ENCODE results near the gene ABCA6.

ABCA6 gene

DNA sequence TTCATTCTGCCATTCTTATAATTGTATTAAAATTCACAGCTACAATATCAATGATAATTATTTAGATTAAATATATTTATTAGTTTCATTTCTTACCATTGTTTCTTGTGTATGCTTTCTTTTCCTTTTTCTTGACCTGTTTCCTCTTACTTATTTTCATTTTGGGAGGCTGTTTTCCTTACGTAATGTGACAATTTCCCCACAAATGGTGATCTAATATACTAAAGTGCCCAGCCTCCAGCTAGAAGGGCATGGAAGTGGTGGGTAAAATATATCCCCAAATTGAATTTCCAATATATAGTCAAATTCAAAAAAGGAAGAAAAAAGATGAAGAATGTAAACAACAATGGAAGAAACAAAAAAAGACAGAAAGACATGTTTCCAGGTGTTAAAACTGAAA lies 1.5 kb upstream of the ABCA6 start:
- DNase-seq (ENCODE audit: low read depth) = no peak

DNA sequence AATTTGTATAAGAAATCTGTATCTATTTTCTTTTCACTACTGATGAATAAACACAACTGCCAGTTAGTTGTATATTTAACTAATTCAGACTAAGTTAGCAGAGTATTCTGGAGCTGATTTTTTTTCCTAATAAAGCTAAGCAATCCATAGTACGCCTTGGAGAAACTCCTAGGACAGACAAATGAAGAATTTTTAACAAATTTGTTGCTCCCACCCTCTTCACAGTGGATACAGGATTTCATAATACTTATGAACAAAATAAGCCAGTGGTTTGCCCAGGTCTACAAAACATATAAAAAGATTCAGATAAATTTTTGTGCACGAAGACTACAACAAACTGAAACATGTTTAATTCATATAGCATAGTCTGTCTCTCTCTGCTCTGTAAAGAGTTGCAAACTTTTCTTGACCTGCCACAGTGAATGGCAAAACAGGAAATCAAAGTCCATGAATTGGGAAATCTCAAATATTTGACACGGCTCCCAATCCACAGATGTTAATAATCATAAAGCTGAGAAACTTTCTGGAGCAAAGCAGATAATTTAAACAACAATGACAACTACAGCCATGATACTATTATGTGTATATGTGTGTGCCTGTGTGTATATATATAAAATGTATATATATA lies 594 bp upstream of the ABCA6 start:
- DNase-seq (ENCODE audit: low read depth) = no peak

DNA sequence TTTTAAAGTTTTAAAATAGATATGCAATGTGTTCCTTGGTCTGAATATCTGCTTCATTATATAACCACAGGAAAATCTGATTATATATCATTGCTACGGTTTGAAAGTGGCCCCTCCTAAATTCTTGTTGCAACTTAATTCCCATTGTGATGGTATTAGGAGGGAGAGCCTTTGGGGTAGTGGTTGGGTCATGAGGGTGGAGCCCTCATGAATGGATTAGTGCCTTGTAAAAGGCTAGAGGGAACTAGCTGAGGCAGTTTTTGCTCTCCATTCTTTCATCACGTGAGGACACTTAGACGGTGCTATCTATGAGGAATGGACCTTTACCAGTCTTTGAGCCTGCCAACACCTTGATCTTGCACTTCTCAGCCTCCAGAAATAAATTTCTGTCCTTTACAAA lies 7.6 kb downstream of the ABCA6 start:
- no peak for DNase-seq (ENCODE audit: low read depth)

DNA sequence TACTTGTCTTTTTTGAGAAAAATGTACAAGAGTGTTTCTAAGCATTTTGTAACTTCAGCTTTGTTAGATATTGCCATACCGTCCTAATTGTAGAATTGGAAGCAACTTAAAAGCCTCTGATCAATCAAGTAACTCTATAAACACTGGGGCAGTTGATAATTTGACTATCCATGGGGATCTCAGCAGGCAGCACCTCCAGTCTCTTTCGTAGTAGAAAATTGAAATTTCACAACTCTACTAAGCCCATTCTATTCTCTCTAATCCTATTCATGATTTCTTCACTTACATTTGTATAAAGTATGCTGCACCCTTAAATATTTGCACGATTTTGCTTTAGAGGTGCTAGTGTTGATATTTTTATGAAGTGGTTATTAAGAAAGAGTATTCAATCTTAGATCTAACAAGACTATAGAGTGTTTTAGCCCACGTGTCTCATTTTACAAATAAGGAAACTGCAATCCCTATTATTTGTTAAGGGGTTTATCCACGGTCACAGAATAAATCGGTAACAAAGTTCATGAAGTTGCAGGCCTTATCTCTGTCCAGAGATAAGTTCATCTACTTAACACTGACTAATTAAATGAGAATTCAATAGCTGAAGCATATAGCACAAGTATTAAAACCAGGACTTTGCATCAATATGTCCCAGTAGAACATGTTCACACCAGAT lies 10.9 kb downstream of the ABCA6 start:
- DNase-seq (ENCODE audit: low read depth) = no peak

DNA sequence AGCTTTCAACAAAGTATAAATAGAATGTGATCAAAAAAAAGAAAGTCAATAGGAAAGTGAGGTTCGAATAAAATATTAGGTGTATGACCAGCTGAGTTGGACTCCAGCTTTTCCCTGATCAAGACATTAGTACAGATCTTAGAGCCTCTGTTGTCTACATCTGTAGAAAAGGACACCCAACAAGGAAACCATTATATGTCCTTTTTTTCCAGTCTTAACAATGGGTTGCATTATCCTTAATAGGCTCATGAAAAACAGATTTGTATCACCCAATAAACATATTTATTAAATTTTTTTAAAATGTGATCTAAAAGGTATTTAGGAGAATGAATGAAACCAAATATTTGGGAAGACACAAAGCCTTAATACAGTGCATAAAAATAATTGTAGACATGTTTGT lies 18.1 kb downstream of the ABCA6 start:
- no peak for DNase-seq (ENCODE audit: low read depth)

DNA sequence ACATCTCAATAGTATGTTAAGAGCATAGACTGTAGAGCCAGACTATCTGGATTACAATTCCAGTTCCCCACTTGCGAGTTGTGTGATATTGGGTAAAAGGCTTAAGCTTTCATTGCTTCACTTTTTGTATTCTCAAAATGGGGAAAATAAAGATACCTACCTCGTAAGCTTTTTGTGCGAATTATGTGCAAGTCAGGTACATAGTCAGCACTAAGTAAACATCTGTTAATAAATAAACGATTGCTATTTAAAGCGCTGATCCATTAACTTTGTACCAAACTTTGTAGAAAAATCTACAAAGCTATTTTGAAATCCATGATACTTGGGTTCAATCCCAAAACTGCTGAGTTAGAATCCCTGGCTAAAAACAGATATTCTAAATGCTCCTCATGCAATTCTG lies 19.6 kb downstream of the ABCA6 start:
- DNase-seq (ENCODE audit: low read depth) = no peak

DNA sequence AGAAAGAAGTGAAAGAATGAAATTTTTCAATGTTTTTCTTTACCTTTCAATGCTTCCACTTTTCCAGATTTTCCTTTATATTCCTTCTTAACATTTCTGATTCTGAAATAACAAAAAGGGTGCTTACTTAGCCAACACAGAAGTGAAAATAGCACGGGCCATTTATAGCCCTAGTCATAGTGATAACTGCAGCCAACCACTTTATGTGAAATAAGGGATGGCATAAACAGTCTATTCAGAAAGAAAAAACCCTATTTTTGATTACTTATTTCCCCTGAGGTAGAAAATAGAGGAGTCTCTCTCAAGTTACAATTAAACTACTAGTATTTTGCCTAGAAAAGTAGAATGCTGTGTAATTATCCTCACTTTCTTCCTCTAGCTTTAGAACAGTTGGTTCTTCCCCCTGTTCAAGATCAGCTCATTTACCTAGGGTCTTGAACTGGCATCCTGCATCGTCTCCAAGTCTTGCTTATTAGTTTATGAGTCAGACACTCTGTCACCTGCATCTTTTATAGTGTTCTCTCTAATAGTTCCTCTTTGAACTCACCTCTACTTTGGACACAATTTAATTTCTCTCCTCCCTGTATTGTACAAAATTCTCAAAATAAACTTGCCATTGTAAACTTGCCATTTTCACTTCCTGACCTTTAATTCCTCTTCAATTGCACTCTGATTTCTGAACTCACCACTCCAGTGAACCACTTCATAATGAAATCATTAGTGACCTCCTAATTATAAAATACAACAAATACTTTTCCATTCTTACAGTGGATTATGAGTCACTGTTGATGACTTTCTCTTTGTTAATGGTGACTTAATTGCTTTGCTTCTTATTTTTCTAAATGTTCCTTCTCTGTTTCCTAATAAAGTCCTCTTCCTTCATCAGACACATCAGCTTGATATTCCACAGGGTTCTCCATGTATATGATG lies 23.6 kb downstream of the ABCA6 start:
- no peak for DNase-seq (ENCODE audit: low read depth)

DNA sequence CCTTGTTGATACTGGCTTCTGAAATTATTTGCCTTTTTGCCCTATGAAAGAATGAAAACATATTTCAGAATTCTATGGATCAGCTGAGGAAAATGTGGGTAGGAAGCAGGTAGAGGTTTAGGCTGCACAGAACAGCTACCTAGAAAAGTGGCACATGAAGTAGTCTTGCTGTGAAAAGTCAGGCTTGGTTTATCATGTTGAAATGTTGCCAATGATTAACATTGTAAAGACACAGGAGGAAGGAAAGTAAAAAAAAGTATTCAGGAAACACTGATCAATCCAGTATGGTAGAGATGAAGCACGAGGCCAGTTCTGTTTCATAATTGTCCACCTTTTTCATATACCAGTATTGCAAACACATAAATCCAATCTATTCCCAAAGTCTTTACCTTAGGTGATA lies 29.9 kb downstream of the ABCA6 start:
- no peak for DNase-seq (ENCODE audit: low read depth)

DNA sequence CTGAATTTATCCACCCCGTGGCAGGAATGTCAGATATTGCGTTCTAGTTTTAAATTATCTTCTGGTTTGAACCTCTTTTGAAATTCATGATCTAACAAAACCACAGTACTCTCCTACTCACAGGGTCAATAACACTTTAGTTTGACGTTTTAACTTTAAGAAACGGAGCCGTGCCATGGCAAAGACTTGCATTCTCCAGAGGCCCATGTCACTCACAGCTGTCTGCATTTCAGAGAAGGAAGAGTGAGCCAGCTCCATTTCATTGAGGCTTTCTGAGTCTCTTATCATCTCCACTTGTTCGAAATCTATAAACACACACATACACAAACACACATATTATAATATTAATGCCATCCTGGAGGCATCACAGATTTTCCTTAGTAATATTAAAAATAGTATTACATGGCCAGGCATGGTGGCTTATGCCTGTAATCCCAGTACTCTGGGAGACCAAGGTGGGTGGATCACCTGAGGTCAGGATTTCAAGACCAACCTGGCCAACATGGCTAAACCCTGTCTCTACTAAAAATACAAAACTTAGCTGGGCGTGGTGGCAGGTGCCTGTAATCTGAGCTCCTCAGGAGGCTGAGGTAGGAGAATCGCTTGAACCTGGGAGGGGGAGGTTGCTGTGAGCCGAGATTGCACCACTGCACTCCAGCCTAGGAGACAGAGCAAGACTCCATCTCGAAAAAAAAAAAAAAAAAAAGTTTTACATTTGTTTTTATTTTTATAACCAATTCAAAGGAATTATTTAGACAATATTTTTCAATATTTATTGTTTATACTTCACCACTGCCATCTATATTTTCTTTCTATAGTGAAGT lies 35.6 kb downstream of the ABCA6 start:
- DNase-seq (ENCODE audit: low read depth) = no peak

DNA sequence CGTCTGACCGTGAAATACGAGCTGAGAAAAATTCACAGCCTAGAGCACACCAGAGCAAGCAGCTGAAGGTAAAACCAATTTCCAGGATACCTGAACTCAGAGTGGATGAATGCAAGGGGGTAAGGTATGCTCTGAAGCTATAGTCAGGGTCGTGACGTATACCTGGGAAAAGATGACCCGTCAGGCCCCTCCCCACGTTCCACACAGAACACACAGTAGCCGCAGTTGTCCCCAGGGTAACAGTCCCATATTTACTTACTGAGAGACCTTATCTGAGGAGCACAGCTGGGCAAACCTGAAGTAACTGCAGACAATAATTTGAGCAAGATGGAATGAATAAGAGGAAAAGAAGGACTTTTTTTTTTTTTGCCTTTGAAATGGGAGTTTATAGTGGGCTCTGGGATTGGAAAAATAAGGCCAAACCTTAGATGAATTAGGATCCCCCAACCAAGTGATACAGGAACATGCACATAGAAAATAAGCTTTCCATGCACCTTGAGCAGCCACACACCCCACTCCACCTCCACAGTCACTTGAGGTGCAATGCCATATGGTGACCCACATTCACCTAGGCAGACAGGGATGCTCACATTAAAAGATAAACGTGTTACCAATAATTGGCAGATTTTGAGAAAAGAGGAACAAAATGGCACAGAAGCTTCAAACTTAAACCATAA lies 38.0 kb downstream of the ABCA6 start:
- DNase-seq (ENCODE audit: low read depth) = no peak

DNA sequence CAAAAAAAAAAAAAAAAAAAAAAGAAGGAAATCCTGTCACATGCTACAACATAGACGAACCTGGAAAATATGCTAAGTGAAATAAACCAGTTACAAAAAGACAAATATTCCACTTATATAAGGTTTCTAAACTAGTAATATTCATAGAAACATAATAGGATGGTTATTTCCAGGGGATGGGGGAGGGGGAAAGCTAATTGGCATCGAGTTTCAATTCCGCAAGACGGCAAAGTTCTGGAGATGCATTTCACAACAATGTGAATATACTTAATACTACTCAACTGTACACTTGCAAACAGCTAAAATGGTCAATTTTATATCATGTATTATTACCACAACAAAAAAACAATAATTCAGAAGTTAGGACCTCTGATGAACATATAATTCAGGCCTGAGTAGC lies 43.1 kb downstream of the ABCA6 start:
- no peak for DNase-seq (ENCODE audit: low read depth)

DNA sequence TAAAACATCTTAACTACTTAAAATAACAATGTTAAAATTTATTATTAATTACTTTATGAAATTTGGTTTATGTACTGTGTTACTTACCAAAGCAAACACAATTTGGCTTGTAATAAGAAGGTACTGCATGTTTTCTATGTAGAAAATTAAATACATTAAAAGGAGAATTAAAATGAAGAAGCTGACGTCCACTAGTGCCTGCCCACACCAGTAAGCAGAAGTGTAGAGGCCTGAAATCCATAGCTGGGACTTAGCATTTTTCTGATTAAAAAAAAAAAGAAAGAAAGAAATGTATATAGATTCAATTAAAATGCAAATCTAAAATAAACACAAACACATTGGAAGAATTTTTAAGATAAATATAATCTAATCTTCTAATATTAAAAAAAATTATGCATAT lies 45.2 kb downstream of the ABCA6 start:
- DNase-seq (ENCODE audit: low read depth) = no peak

DNA sequence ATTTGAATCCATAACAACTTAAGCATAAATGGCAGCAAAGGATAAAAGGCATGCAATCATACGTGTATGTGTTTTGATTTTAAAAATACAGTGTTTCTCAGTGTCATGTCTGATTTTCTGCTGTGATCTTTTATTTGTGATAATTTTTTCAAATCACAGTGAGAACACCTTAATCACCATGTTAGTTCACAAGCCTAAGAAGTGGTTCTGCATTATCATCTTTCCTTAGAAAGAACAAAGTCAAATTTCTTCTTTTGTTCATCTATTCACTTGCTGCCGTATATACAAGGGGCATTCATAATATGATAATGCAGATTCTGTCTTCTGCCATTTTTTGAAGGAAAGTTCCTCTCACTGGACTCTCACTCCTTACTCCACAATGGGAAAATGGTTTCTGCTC lies 47.7 kb downstream of the ABCA6 start:
- no peak for DNase-seq (ENCODE audit: low read depth)

DNA sequence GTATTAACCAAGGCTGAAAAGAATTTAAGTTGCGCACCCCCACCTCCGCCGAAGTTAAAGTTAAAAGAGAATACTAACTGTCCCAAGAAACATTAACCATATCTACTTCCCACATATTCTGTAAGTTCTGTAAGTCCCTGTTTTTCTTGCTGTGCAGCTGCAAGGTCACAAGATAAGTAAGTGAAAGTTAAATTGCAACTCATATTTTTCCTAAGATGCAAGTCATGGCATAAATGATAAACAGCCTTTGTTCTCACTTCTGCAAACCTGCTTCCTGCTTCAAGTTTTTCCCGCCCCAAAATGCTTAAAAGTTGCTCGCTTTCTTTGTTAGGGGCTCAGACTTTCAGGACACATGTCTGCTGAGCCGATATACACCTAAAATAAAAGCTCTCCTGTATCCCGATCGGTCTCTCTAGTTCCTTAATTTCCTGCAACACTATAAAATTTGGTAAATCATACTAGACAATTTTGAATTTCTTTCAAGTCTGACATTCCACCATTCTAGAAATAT lies 48.4 kb downstream of the ABCA6 start:
- DNase-seq (ENCODE audit: low read depth) = no peak

DNA sequence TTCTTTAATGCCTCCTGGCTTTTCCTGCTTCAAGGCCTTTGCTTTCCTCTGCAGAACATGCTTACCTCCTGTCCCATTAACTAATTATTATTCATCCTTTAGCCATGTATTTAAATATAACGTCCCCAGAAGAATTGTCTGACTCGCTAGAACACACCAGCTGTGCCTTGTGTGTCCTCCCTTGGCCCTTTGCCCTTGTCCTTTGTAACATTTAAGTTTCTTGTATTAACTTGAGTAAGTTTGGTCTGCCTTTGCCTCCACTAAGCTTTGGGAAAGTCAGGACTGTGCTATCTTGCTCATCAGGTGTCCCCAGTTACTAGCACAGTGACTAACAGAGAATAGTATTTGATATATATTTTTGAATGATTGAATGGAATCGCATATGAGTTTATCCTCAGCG lies 51.3 kb downstream of the ABCA6 start:
- no peak for DNase-seq (ENCODE audit: low read depth)

DNA sequence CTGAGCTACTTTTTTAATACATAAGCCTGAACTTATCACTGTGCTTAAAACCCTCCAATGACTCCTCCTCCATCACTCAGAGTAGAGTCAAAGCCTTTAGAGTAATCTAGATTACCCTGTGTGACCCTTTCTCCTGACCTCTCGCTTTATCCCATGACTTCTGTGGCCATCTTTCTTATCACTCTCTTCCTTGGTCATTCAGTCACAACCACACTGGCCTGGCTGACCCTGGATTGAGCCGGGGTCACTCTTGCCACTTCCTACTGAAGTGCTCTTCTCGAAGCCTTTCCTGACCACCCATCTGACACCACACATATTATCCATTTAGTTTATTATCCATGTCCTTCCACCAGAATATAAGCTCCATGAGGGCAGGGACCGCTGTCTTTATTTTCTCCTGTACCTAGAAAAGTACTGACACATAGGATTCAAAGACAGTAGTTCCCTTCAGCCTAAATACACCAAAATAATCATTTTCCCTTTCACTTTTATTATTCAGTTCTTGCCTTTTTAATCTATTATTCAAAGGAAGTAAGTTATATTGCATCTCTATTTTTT lies 53.0 kb downstream of the ABCA6 start:
- DNase-seq (ENCODE audit: low read depth) = no peak

DNA sequence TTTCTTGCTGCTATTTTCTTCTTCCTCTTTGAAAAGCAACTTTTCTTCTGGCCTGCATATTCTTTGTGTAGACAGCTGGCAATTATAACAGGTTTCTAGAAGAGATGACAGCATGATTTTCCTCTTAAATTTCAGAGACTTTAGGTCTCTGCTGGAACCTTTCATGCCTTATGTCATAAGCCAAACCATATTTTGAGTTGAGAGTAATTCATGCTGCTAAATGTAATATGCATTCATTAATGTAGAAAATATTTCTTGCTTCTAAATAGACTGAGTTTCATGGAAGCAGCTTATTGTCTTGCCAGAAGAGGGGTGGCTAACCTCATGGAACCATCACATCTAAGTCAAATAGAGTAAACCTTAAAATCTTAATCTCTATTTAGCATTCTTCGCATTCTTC lies 55.1 kb downstream of the ABCA6 start:
- DNase-seq (ENCODE audit: low read depth) = no peak

DNA sequence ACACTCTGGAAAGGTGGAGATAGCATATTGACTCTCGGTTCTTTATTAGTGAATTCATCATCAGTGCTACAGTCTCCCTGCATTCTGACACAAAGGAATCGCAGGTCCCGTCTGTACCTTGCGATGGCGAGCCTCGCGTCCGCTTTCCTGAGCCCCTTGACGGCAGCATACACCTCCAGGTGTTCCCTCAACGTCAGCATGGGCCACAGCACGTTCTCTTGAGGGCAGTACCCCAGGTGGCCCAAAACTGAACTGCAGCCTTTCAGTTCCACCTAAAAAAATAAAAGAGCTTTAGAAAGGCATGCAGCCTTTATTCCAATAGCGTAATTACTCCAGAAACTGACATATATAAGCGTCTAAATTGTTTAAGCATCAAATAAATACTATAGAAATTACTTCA lies 56.8 kb downstream of the ABCA6 start:
- DNase-seq (ENCODE audit: low read depth) = no peak

DNA sequence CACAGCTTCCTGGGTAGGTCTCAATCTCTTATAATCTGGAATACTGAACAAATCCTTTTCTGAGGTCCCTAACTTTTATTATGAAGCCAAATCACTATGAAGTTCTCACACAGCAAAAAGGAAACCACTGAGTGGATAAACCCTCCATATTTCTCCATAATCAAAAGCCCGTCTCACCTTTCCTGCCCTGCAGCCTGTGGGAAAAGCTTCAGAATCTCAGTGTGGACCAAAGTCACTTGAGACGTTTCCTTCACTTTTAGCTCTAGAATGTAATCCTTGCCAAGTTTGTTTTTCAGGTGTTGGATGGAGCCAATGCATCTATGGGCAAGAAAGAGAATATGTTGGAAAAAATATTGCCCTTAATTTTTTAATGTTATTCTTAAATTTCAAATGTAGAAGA lies 59.0 kb downstream of the ABCA6 start:
- DNase-seq (ENCODE audit: low read depth) = no peak

DNA sequence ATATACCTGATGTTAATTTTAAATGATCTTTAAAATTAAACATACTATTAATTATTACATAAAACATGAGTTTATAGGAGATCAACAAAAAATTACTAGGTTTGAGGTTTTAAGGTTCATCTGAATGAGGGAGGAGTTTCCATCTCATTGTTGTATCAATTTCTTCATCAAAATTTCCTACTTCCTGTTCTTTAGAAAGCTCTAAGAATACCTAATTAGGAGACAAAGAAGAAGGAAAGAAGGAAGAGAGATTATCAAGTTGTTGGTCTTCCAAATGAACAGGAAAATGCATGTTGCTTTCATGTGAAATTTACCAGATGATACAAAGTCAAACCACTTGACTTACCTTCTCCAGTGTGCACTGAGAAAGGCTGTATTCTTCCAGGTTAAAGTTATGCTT lies 62.8 kb downstream of the ABCA6 start:
- no peak for DNase-seq (ENCODE audit: low read depth)

DNA sequence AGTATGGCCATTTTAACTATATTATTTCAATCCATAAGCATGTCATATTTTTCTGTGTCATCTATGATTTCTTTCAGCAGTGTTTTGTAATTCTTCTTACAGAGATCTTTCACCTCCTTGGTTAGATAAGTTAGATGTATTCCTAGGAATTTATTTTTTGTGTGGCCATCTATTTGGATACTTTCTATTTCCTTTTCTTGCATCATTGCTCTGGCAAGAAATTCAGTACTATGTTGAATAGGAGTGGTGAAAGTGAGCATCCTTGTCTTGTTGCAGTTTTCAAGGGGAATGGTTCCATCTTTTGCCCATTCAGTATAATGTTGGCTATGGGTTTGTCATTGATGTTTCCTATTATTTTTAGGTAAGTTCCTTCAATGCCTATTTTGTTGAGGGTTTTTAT lies 65.9 kb downstream of the ABCA6 start:
- no peak for DNase-seq (ENCODE audit: low read depth)

Data from stimulated activated CD8-positive, alpha-beta memory T cell treated with anti-CD3 and anti-CD28 coated beads, Interleukin-4, amount 100 ng/mL, for 24 hours (primary cell).